ENCODE data around the gene OR6C76. TPM values are rescaled to one million over a fixed set of nuclear protein-coding genes. Genes with fewer than 3 reads are reported as not detected.
"Not testable (repeated sequence)": the region's sequence is repeated elsewhere in the genome, so short reads cannot be mapped to it uniquely, and the experiment has no call there.

OR6C76 gene
- total and polyA plus RNA-seq, 2 of the 8 experiments (the other 6 are each of a cell fraction or from before 2014, with no cell fraction given) = not detected

DNA sequence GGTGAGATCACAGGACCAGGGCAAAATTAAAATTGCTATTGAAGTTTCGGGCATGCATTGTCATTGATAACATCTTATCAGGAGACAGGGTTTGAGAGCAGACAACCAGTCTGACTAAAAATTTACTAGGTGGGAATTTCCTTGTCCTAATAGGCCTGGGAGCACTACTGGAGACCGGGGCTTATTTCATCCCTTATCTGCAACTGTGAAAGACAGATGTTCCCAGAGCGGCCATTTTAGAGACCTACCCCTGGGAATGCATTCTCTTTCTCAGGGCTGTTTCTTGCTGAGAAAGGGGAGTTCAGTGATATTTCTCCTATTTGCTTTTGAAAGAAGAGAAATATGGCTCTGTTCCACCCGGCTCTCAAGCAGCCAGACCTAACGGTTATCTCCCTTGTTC, 15.2 kb downstream of the OR6C76 start:
- POLR2A ChIA-PET (ENCODE audit: partially characterized antibody); H3K18ac ChIP-seq (ENCODE audit: extremely low read depth, low read length); H4K20me1 ChIP-seq (replicated peaks in 1 of 2; ENCODE audit: control insufficient read depth in 1 of 2, insufficient read depth in 2 of 2, low read length in 2 of 2); H3K23ac ChIP-seq (ENCODE audit: insufficient read length); H3K79me1 ChIP-seq (ENCODE audit: low read depth, low read length); H3K4me3 ChIP-seq (ENCODE audit: extremely low read depth in 1 of 4, insufficient read depth in 2 of 4, low read depth in 3 of 4, low read length in 4 of 4); H2BK5ac ChIP-seq (ENCODE audit: low read depth, low read length); FAIRE-seq; H3K4ac ChIP-seq (replicated peaks; ENCODE audit: insufficient read length, low read depth, low read length); H3K36me3 ChIP-seq (ENCODE audit: control insufficient read depth in 2 of 4, insufficient read depth in 4 of 4, low read length in 3 of 4); H3K14ac ChIP-seq (ENCODE audit: insufficient read length); H3K79me2 ChIP-seq (ENCODE audit: control insufficient read depth in 1 of 2, insufficient read depth in 2 of 2, low read length in 2 of 2); H3K27me3 ChIP-seq (replicated peaks in 1 of 4; ENCODE audit: control insufficient read depth in 3 of 4, extremely low read depth in 1 of 4, insufficient read depth in 3 of 4, low read length in 3 of 4); H2AK5ac ChIP-seq (ENCODE audit: low read depth, low read length); H4K5ac ChIP-seq (ENCODE audit: insufficient read length, low read depth, low read length); H4K8ac ChIP-seq (ENCODE audit: extremely low read depth, insufficient read depth, low read length); H2AFZ ChIP-seq (ENCODE audit: low read length); H3K27ac ChIP-seq (ENCODE audit: low read depth, low read length); H3K9me3 ChIP-seq (ENCODE audit: insufficient read depth in 2 of 2, low read depth in 1 of 2, low read length in 1 of 2); H3K23me2 ChIP-seq (ENCODE audit: low read depth, low read length); H3K56ac ChIP-seq (replicated peaks; ENCODE audit: insufficient read length, low read depth, low read length); H2BK12ac ChIP-seq (ENCODE audit: low read depth, low read length); H3K4me2 ChIP-seq (ENCODE audit: insufficient read depth in 1 of 2, low read depth in 2 of 2, low read length in 2 of 2); H4K91ac ChIP-seq (replicated peaks; ENCODE audit: insufficient read length, low read length); DNase-seq (ENCODE audit: low read depth in 1 of 2, low spot score in 2 of 2); CTCF ChIA-PET (ENCODE audit: partially characterized antibody); H2BK20ac ChIP-seq (ENCODE audit: low read length); H3K4me1 ChIP-seq (replicated peaks in 1 of 4; ENCODE audit: control insufficient read depth in 3 of 4, insufficient read depth in 4 of 4, low read length in 3 of 4); H2BK15ac ChIP-seq (ENCODE audit: low read length); H3K9ac ChIP-seq (replicated peaks in 1 of 4; ENCODE audit: extremely low read depth in 1 of 4, low read depth in 3 of 4, low read length in 3 of 4); H2BK120ac ChIP-seq (replicated peaks; ENCODE audit: low read depth, low read length): not testable (repeated sequence)
- 82% methylated on average over 5 of the region's 5 CpGs; no CpG with 5 or more reads in 1 of the 2 experiments for WGBS, 2 experiments (ENCODE audit: extremely low coverage in 1 of 2, insufficient coverage in 1 of 2, insufficient read length in 1 of 2, insufficient replicate concordance in 2 of 2, low coverage in 1 of 2, low lambda C conversion rate in 2 of 2, missing lambda C conversion rate in 1 of 2)
- peak in 1 of 2 experiments; percentile 91; a peak in 1 of 3 replicates for TF ChIP-seq EP300 (IDR thresholded peaks at IDR 0.05; ENCODE audit: borderline replicate concordance in 1 of 2, low read depth in 2 of 2, low read length in 2 of 2)

All from H1 (cell line).